GM19035 (cell line): ENCODE data around the gene PHLDB2.
A peak's percentile ranks its signal among the peaks of the same experiment; 100 is the strongest.

Experiments used
- ATAC-seq: cut with Tn5 transposase; IDR thresholded peaks from one replicate; pipeline ENCODE4 v1.9.1; 2021; ENCODE audit not compliant: unreplicated experiment

Gene PHLDB2

DNA sequence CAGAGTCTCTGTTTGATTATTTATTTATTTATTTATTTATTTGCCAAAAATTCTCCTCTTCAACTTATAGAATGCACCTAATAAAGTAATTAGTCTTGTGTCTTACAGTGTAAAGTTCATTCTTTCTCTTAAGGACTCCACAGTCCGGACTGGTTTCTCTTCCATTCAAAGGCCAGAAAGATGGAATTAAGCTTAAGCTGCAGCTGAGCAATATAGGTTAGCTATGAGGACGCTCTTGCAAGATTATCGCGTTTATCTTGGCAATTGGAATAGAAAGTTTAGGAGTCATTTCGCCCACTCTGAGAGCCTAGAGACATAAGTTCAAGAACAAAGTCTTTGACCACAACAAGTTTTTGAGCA, 154.7 kb downstream of the PHLDB2 start:
- peak; percentile 23 for ATAC-seq

DNA sequence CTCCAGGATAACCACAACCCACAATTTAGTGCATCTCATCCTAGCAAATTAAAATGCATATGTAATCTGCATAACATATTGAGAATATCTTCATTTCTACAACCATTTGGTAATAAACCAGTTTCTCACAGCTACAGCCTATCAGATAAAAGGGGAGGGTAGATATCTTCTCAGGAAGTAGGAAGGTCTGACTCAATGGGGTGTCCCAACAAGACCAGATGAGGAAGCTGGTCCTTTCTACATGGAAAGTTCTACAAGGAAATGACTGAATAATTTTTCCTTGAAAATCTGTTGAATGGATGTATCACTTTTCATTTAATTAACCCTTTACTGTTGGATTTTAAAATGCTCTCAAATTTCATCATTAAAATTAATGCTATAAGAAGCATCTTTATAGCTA, 158.0 kb downstream of the PHLDB2 start:
- ATAC-seq: no peak

DNA sequence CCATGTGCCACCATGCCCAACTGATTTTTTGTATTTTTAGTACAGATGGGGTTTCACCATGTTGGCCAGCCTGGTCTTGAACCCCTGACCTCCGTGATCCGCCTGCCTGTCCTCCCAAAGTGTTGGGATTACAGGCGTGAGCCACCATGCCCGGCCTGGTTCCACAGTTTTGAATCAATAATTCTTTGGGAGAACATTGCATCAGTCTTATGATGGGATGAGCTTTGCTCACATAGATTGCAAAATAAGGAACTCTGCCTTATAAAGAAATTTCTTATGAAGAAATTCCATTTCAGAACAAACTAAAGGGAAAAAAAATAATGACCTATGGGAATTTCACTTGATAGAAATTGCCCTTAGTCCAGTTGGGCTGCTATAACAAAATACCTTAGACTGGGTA, 159.6 kb downstream of the PHLDB2 start:
- no peak for ATAC-seq

DNA sequence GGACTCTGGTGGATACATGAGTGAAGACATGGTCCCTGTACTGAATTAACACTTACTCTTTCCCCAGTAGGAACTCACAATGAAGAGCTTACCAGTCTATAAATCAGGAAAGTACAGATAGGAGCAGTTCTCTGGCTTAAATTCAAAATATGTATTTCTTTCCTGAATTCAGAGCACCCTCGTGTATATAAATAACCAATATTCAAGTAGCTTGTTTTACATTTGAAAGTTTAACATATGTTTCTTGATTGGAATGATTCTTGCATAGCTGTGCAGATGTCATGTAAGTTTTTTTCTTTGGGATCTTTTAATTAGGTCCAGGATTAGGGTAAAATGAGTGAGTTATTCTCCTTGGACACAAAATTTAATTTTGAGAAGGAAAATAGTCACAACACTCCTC, 160.7 kb downstream of the PHLDB2 start:
- ATAC-seq: no peak

DNA sequence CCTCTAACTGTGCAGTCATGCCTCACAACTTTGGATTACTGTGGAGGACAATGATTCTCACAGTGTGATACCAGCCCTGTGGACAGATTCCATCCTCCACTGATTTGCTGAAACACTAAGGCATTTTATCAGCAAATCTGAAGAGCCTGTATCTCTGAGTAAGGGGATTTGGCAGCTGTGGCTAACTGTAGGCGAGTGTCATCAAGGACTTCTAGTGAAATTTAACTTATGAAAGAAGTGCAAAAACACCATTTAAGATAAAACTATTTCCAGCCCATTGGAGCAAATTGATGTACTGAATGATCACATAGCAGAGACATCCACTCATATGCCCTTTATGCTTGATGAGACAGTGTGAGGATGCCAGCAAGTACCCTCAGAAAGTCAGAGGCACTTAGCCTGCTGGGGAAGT, 161.6 kb downstream of the PHLDB2 start:
- ATAC-seq: no peak
